HCT116 (cell line): ENCODE measurements around the gene GHR.

Source experiments
- CTCF ChIP-seq, 3 experiments: fragments of 200-600 bp in 1 of 3; sonication (generic) in 1 of 3; IDR thresholded peaks in 2 of 3; conservative IDR thresholded peaks in 1 of 3; 2 replicates each; pipeline ENCODE4 v1.5.1; 2012 to 2017; ENCODE audit warnings: low read depth in 2 of 3, low read length in 2 of 3, antibody characterized with exemption in 1 of 3, borderline replicate concordance in 1 of 3, control low read depth in 1 of 3, mild to moderate bottlenecking in 1 of 3, mixed read lengths in 1 of 3, mixed run types in 1 of 3, moderate library complexity in 1 of 3; ENCODE audit not compliant: insufficient read depth in 1 of 3
- EGR1 ChIP-seq: IDR thresholded peaks from 2 replicates; pipeline ENCODE4 v1.6.1; 2012; ENCODE audit warnings: low read depth
- EZH2phosphoT487 ChIP-seq: fragments of 200-600 bp; IDR thresholded peaks from 2 replicates; pipeline ENCODE4 v1.6.1; 2018; ENCODE audit warnings: antibody characterized with exemption, borderline replicate concordance
- JUND ChIP-seq: IDR thresholded peaks from 2 replicates; pipeline ENCODE4 v1.6.1; 2012
- MAX ChIP-seq: IDR thresholded peaks from 2 replicates; pipeline ENCODE4 v1.6.1; 2012
- POLR2A ChIP-seq: IDR thresholded peaks from 2 replicates; pipeline ENCODE4 v1.7.0; 2011; ENCODE audit warnings: borderline replicate concordance; ENCODE audit not compliant: insufficient read depth, insufficient read length; ENCODE audit errors: extremely low read depth
- RAD21 ChIP-seq: IDR thresholded peaks from 2 replicates; pipeline ENCODE4 v1.6.1; 2012; ENCODE audit warnings: low read depth, mild to moderate bottlenecking
- SP1 ChIP-seq: IDR thresholded peaks from 2 replicates; pipeline ENCODE4 v1.6.1; 2012; ENCODE audit warnings: low read depth
- YY1 ChIP-seq: IDR thresholded peaks from 2 replicates; pipeline ENCODE4 v1.6.1; 2011; ENCODE audit warnings: low read length, low read depth, moderate library complexity, mild to moderate bottlenecking; ENCODE audit not compliant: insufficient replicate concordance; ENCODE audit errors: extremely low read depth

GRCh38 chr5:42517164-42517563, 93.9 kb downstream of the GHR start:
- TF ChIP-seq JUND (no peak), CTCF (IDR thresholded peaks at IDR 0.05 in 2 of 3, conservative IDR thresholded peaks at IDR 0.05 in 1 of 3; ENCODE audit: borderline replicate concordance in 1 of 3, insufficient read depth in 1 of 3, low read depth in 2 of 3, low read length in 2 of 3) (no peak), RAD21 (no peak), YY1 (no peak), SP1 (no peak), EGR1 (no peak), MAX (no peak), POLR2A (no peak), EZH2phosphoT487 (no peak)
